HUES48 (cell line): Measurements from ENCODE around the gene TCF12.
"Not testable (repeated sequence)": the region's sequence is repeated elsewhere in the genome, so short reads cannot be mapped to it uniquely, and the experiment has no call there.

ENCODE experiments used
- H3K27ac ChIP-seq: one replicate; pipeline ENCODE4 v1.7.0; 2013; ENCODE audit warnings: low read depth, low read length, inconsistent platforms
- H3K27me3 ChIP-seq: 2 replicates; pipeline ENCODE4 v1.6.1; 2013; ENCODE audit warnings: mild to moderate bottlenecking, low read length; ENCODE audit not compliant: control insufficient read depth, insufficient read depth
- H3K36me3 ChIP-seq: 2 replicates; pipeline ENCODE4 v1.6.1; 2013; ENCODE audit warnings: low read length; ENCODE audit not compliant: control insufficient read depth, insufficient read depth
- H3K4me1 ChIP-seq: 2 replicates; pipeline ENCODE4 v1.6.1; 2013; ENCODE audit warnings: mild to moderate bottlenecking, low read length; ENCODE audit not compliant: control insufficient read depth, insufficient read depth
- H3K4me3 ChIP-seq: 2 replicates; pipeline ENCODE4 v1.5.1; 2013; ENCODE audit warnings: mild to moderate bottlenecking, low read depth, low read length
- H3K9ac ChIP-seq: 2 replicates; pipeline ENCODE4 v1.6.1; 2013; ENCODE audit warnings: mild to moderate bottlenecking, low read depth, low read length, moderate library complexity
- H3K9me3 ChIP-seq: 2 replicates; pipeline ENCODE4 v1.6.1; 2013; ENCODE audit warnings: low read length; ENCODE audit not compliant: control insufficient read depth, insufficient read depth

Gene TCF12

GRCh38 chr15:57150066-57150865, 231.8 kb downstream of the TCF12 start:
- H3K4me1 ChIP-seq, result peaks cover 12% of the 10 kb centered on the region
- H3K27ac ChIP-seq, result no peak overlapping the region
- no peaks in the 10 kb centered on the region for H3K27me3 ChIP-seq
- no peaks in the 10 kb centered on the region for H3K36me3 ChIP-seq
- H3K9ac ChIP-seq, result no peak overlapping the region
- peaks cover 11% of the 10 kb centered on the region; the same call in 1 of the 2 replicates for H3K9me3 ChIP-seq
- no peak overlapping the region for H3K4me3 ChIP-seq

- H3K36me3 ChIP-seq, H3K4me3 ChIP-seq, H3K9ac ChIP-seq, H3K27me3 ChIP-seq, H3K27ac ChIP-seq: not testable (repeated sequence)
- H3K9me3 ChIP-seq, result peaks cover 11% of the 10 kb centered on the region; the same call in 1 of the 2 replicates
- H3K4me1 ChIP-seq, result peaks cover 12% of the 10 kb centered on the region
Observed at GRCh38 chr15:57150866-57151203, 232.4 kb downstream of the TCF12 start.

GRCh38 chr15:57152133-57152532, 233.7 kb downstream of the TCF12 start:
- H3K27me3 ChIP-seq, result no peaks in the 10 kb centered on the region
- peaks cover 11% of the 10 kb centered on the region; the same call in 1 of the 2 replicates for H3K9me3 ChIP-seq
- H3K9ac ChIP-seq, result no peak overlapping the region
- no peak overlapping the region for H3K4me3 ChIP-seq
- H3K36me3 ChIP-seq, result no peaks in the 10 kb centered on the region
- peaks cover 6% of the 10 kb centered on the region for H3K4me1 ChIP-seq
- H3K27ac ChIP-seq, result no peak overlapping the region

GRCh38 chr15:57152666-57153539, 234.5 kb downstream of the TCF12 start:
- Histone ChIP-seq H3K27ac (no peak overlapping the region), H3K36me3 (no peaks in the 10 kb centered on the region), H3K9me3 (peaks cover 11% of the 10 kb centered on the region; the same call in 1 of the 2 replicates), H3K4me3 (no peak overlapping the region), H3K9ac (no peak overlapping the region), H3K4me1 (peaks cover 6% of the 10 kb centered on the region), H3K27me3 (no peaks in the 10 kb centered on the region)

GRCh38 chr15:57156210-57156884, 237.9 kb downstream of the TCF12 start:
- no peaks in the 10 kb centered on the region for H3K27me3 ChIP-seq
- H3K9ac ChIP-seq, result no peak overlapping the region
- no peak overlapping the region for H3K27ac ChIP-seq
- H3K4me1 ChIP-seq, result peaks cover 10% of the 10 kb centered on the region
- H3K36me3 ChIP-seq, result no peaks in the 10 kb centered on the region
- H3K9me3 ChIP-seq, result peaks cover 11% of the 10 kb centered on the region; the same call in 1 of the 2 replicates
- H3K4me3 ChIP-seq, result no peak overlapping the region

GRCh38 chr15:57158589-57158988, 240.1 kb downstream of the TCF12 start:
- Histone ChIP-seq H3K4me1 (peaks cover 10% of the 10 kb centered on the region), H3K9me3 (no peaks in the 10 kb centered on the region), H3K36me3 (no peaks in the 10 kb centered on the region), H3K27ac (no peak overlapping the region), H3K9ac (no peak overlapping the region), H3K4me3 (no peak overlapping the region), H3K27me3 (no peaks in the 10 kb centered on the region)

- no peaks in the 10 kb centered on the region for H3K9me3 ChIP-seq
- H3K27ac ChIP-seq, result no peak overlapping the region
- H3K4me3 ChIP-seq, result no peak overlapping the region
- peaks cover 5% of the 10 kb centered on the region; the same call in 1 of the 2 replicates for H3K4me1 ChIP-seq
- H3K36me3 ChIP-seq, result no peaks in the 10 kb centered on the region
- H3K9ac ChIP-seq, result no peak overlapping the region
- no peaks in the 10 kb centered on the region for H3K27me3 ChIP-seq
Observed at GRCh38 chr15:57158997-57159668, 240.7 kb downstream of the TCF12 start.

GRCh38 chr15:57159767-57160166, 241.3 kb downstream of the TCF12 start:
- Histone ChIP-seq H3K4me3 (no peak overlapping the region), H3K9ac (no peak overlapping the region), H3K4me1 (peaks cover 5% of the 10 kb centered on the region; the same call in 1 of the 2 replicates), H3K27me3 (no peaks in the 10 kb centered on the region), H3K36me3 (no peaks in the 10 kb centered on the region), H3K9me3 (no peaks in the 10 kb centered on the region), H3K27ac (no peak overlapping the region)

GRCh38 chr15:57160823-57161560, 242.5 kb downstream of the TCF12 start:
- H3K27me3 ChIP-seq, result no peaks in the 10 kb centered on the region
- no peaks in the 10 kb centered on the region for H3K36me3 ChIP-seq
- no peaks in the 10 kb centered on the region for H3K9me3 ChIP-seq
- H3K4me3 ChIP-seq, result no peak overlapping the region
- H3K9ac ChIP-seq, result no peak overlapping the region
- H3K4me1 ChIP-seq, result peaks cover 5% of the 10 kb centered on the region; the same call in 1 of the 2 replicates
- no peak overlapping the region for H3K27ac ChIP-seq

- H3K4me3 ChIP-seq, H3K9me3 ChIP-seq, H3K27me3 ChIP-seq, H3K27ac ChIP-seq, H3K36me3 ChIP-seq, H3K9ac ChIP-seq, H3K4me1 ChIP-seq: not testable (repeated sequence)
Observed at GRCh38 chr15:57164251-57164650, 245.8 kb downstream of the TCF12 start.
